HUES64 (cell line): Measurements from ENCODE around the gene TDRD9.
A peak's percentile ranks its signal among the peaks of the same experiment; 100 is the strongest.
"Not testable (repeated sequence)": the region's sequence is repeated elsewhere in the genome, so short reads cannot be mapped to it uniquely, and the experiment has no call there.

Source experiments
- H3K27ac ChIP-seq: 2 replicates; pipeline ENCODE4 v1.7.0; 2013; ENCODE audit warnings: low read depth, low read length, inconsistent platforms
- H3K27me3 ChIP-seq: 2 replicates; pipeline ENCODE4 v1.6.1; 2013; ENCODE audit warnings: mild to moderate bottlenecking, low read length; ENCODE audit not compliant: insufficient read depth
- H3K36me3 ChIP-seq: 2 replicates; pipeline ENCODE4 v1.6.1; 2013; ENCODE audit warnings: mild to moderate bottlenecking, low read length; ENCODE audit not compliant: insufficient read depth
- H3K4me1 ChIP-seq: 2 replicates; pipeline ENCODE4 v1.6.1; 2013; ENCODE audit warnings: mild to moderate bottlenecking, low read length, moderate library complexity; ENCODE audit not compliant: insufficient read depth
- H3K4me3 ChIP-seq: 2 replicates; pipeline ENCODE4 v1.5.1; 2013; ENCODE audit warnings: mild to moderate bottlenecking, low read length, moderate library complexity
- H3K9ac ChIP-seq: 2 replicates; pipeline ENCODE4 v1.6.1; 2013; ENCODE audit warnings: mild to moderate bottlenecking, low read depth, low read length
- H3K9me3 ChIP-seq: 2 replicates; pipeline ENCODE4 v1.6.1; 2013; ENCODE audit warnings: low read depth, low read length; ENCODE audit not compliant: insufficient read depth
- WGBS: fragments of 150-250, 120-280 bp; methylation state at CpG from one replicate; pipeline ENCODE4 v1.1.7; 2013; ENCODE audit warnings: missing lambda C conversion rate; 5-methylcytosine and 5-hydroxymethylcytosine counted together

TDRD9 gene

DNA sequence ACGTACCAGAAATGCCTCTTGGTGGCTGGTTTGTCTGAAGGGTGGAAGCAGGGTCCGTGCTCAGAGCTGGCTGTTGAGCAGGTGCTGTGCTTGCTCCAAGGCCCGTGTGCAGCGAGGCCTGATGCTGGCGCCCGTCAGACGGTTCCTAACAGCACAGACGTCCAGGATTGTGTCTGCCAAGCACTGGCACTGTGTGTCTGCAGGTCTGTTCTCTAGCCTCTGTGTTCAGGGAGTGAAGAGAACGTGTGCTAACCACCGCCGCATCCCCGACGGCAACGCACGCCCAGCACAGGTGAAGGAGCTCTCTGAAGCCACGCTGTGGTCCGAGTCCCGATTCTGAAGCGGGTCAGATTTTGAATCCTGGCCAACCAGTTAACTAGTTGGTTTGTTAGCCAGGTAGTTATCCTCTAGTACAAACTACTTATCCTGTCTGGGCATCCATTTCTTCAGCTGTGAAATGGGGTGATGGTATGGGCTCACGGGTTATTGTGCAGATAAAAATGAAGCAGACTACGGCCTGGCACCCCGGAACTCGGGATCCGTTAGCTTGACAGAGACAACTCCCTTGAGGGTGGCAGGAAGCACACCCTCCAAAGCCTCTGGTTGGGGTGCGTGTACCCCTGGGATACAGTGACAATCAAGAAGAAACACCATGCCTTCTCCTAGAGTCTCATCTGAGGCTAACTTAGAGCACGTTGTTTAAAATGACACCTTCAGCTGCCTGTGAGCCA is 18.6 kb upstream of the TDRD9 start:
- no peaks in the 10 kb centered on the region for H3K9me3 ChIP-seq
- H3K36me3 ChIP-seq: peaks cover 32% of the 10 kb centered on the region
- no peak overlapping the region for H3K27ac ChIP-seq
- H3K4me1 ChIP-seq: 0 out of 2 replicates have a peak, but pooled peaks cover 5% of the 10 kb centered on the region
- no peak overlapping the region for H3K9ac ChIP-seq
- WGBS: 90% methylated on average over 26 of the region's 26 CpGs
- peak overlapping the region; percentile 8 for H3K4me3 ChIP-seq
- no peaks in the 10 kb centered on the region for H3K27me3 ChIP-seq

DNA sequence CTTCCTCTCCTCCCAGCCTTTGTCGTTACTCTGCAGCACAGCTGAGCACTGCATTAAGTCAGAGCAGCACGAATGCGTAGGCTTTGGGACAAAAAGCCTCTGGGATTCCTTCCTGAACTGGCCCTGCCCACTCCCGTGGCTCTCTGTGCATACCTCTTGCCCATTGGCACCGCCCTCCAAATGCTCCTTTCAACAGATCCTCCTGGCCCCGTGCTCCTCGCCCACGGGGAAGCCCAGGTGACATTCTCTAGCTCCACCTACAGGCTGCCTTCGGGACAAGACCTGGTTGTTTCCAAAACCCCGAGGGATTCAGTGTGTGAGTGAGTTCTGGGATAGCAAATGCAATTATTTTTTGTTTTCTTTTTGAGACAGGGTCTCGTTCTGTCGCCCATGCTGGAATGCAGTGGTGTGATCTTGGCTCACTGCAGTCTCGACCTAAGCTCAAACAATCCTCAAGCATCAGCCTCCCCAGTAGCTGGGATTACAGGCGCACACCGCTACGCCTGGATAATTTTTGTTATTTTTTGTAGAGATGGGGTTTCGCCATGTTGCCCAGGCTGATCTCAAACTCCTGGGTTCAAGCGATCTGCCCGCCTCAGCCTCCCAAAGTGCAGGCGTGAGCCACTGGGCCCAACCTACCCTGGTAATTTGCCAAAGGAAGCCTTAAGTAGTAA is 17.9 kb upstream of the TDRD9 start:
- Histone ChIP-seq H3K36me3 (peaks cover 37% of the 10 kb centered on the region), H3K4me3 (peak overlapping the region; percentile 8), H3K9me3 (no peaks in the 10 kb centered on the region), H3K9ac (no peak overlapping the region), H3K27me3 (no peaks in the 10 kb centered on the region), H3K27ac (peak overlapping the region; percentile 23; the same call in 1 of the 2 replicates), H3K4me1 (0 out of 2 replicates have a peak, but pooled peaks cover 5% of the 10 kb centered on the region)
- WGBS: 31% methylated on average over 20 of the region's 20 CpGs

DNA sequence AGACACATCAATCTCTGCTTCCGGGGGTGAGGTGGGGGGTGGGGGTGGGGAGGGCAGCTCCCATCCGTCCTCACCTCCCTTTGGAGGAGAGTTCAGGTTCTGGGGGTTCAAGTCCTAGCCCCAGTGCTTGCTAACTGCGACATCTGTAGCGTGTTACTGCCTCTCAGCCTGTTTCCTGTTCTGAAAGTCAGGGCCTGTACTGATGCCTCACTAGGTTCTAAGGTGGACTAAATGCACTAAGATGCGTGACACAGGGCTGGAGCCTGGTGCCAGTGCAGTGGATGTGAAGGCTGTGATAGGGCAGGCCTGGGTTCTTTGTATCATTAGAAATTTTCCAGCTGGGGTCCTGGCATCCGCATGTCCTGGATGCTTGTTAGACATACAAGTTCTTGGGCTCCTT is 17.3 kb upstream of the TDRD9 start:
- Histone ChIP-seq H3K27me3 (no peaks in the 10 kb centered on the region), H3K27ac (no peak overlapping the region; the same call in 1 of the 2 replicates), H3K4me3 (no peak overlapping the region), H3K9ac (no peak overlapping the region), H3K36me3 (peaks cover 37% of the 10 kb centered on the region), H3K4me1 (0 out of 2 replicates have a peak, but pooled peaks cover 5% of the 10 kb centered on the region), H3K9me3 (no peaks in the 10 kb centered on the region)
- WGBS: 86% methylated on average over 6 of the region's 6 CpGs

DNA sequence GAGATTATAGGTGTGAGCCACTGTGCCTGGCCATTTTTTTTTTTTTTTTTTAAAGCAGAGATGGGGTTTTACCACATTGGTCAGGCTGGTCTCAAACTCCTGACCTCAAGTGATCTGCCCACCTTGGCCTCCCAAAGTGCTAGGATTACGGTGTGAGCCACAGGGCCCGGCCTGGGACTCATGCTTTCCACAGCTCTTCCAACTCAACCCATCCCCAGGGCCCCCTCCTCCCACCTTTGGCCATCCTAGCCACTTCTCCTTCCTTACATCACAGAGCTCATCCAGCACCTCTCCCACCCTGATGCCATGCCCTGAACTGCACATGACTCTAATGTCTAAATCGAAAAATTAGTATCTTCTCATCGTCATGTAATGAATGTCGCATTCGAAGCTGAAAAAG is 12.6 kb upstream of the TDRD9 start:
- WGBS: 98% methylated on average over 6 of the region's 6 CpGs
- Histone ChIP-seq H3K36me3 (peaks cover 50% of the 10 kb centered on the region), H3K9me3 (no peaks in the 10 kb centered on the region), H3K4me1 (no peaks in the 10 kb centered on the region), H3K9ac (no peak overlapping the region), H3K27me3 (no peaks in the 10 kb centered on the region), H3K27ac (no peak overlapping the region), H3K4me3 (no peak overlapping the region)

DNA sequence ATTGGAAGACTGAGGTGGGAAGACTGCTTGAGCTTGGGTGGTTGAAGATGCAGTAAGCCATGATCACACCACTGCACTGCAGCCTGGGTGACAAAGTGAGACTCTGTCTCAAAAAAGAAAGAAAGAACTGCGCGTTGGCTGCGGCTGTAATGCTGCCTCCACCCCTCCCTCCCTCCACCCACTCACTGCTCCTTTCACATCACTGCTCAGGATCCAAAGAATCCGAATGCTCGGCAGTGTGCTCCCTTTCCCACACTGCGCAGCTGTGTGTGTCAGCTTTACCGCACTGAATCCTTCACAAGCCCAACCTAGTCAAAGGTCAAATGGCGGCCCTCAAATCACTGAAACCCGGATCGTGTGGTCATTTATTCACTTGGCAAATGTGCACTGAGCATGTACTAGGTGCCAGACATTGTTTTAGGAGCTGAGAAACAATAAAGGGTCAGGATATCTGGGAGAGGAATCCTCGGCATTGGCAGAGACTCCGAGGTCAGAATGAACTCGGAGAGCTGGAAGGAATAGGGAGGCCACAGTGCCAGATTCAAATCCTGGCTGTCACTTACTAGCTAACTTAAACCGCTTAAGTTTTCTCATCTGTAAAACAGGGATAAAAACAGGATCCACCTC is 11.5 kb upstream of the TDRD9 start:
- no peaks in the 10 kb centered on the region for H3K4me1 ChIP-seq
- no peak overlapping the region for H3K27ac ChIP-seq
- peaks cover 45% of the 10 kb centered on the region for H3K36me3 ChIP-seq
- H3K4me3 ChIP-seq: no peak overlapping the region
- no peaks in the 10 kb centered on the region for H3K27me3 ChIP-seq
- WGBS: 95% methylated on average over 14 of the region's 14 CpGs
- no peaks in the 10 kb centered on the region for H3K9me3 ChIP-seq
- H3K9ac ChIP-seq: no peak overlapping the region

DNA sequence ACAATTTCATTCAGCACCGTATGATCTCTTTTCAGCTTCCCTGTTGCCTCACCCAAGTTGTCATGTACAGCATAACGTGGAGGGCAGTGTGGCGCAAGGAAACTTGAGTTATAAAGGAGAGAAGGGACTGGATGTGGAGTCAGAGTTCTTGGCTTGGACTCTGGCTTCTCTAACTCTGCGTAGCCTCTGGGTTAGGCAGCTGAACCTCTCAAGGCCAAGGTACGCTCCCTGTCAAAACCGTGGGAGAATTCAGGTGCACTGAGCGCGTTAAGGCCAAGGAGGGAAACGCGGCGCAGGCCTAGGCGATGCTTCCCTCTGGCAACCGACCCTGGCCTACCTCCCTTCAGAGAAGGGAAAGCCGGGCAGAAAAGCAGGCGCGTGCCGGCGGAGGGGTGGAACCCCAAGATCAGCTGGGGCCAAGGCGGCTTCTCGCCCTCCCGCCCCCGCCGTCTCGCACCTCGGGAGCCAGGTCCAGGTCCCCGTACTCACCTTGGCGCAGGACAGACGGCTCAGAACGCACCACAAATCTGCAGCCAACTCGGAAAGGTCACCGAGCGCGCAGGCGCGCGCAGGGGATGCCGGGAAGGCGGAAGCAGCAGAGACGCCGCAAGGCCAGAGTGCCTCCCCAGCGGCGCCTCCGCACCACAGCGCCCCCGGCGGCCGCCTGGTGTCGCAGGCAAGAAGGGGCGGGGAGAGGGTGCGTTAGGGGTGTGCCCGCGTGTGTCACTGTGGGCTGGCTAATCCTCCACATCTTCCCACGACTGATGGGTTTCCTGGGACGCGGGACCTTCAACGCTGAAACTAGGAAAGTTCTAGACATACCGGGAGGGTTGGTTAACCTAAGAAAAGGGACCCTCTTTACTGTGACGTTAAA is 7.0 kb upstream of the TDRD9 start:
- H3K9ac ChIP-seq: peak overlapping the region; percentile 85
- no peaks in the 10 kb centered on the region for H3K27me3 ChIP-seq
- H3K36me3 ChIP-seq: peaks cover 13% of the 10 kb centered on the region
- H3K27ac ChIP-seq: peak overlapping the region; percentile 51
- no peaks in the 10 kb centered on the region for H3K9me3 ChIP-seq
- H3K4me3 ChIP-seq: peak overlapping the region; percentile 94
- WGBS: 1% methylated on average over 58 of the region's 58 CpGs
- no peaks in the 10 kb centered on the region; the same call in 1 of the 2 replicates for H3K4me1 ChIP-seq

DNA sequence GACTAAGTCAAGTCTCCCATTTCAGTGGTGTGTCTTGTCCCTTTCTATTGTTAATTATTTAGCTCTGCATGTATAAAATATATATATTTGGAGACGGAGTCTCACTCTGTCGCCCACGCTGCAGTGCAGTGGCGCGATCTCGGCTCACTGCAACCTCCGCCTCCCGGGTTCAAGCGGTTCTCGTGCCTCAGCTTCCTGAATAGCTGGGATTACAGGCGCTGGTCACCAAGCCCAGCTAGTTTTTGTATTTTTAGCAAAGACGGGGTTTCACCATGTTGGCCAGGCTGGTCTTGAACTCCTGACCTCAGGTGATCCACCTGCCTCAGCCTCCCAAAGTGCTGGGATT is 6.4 kb upstream of the TDRD9 start:
- Histone ChIP-seq H3K36me3 (peaks cover 12% of the 10 kb centered on the region), H3K4me3 (peak overlapping the region; percentile 94)
- H3K27ac ChIP-seq, H3K27me3 ChIP-seq, H3K9ac ChIP-seq, H3K9me3 ChIP-seq, H3K4me1 ChIP-seq: not testable (repeated sequence)
- 91% methylated on average over 12 of the region's 12 CpGs for WGBS

DNA sequence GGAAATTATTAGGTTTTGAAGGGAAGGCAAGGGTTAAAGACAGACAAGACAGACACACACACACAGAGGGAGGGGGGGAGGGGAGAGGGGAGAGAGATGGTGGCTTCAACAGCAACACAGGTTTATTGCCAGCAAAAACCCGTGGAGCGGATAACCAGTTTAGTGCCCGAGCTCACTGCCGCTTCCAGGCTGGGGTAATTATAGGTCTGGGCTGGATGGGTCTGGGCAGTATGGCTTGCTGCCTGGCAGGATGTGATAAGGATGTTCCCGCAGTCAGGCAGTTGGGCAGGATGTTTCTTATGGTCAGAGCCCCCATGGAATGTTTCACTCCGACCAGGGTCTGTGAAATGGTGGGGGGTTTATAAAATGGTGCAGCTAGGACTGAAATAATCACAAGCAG is 4.4 kb upstream of the TDRD9 start:
- H3K27me3 ChIP-seq: no peaks in the 10 kb centered on the region
- WGBS: 76% methylated on average over 6 of the region's 6 CpGs
- H3K4me3 ChIP-seq: no peak overlapping the region
- H3K4me1 ChIP-seq: no peaks in the 10 kb centered on the region; the same call in 1 of the 2 replicates
- H3K9ac ChIP-seq: no peak overlapping the region
- H3K36me3 ChIP-seq: no peaks in the 10 kb centered on the region
- no peak overlapping the region for H3K27ac ChIP-seq
- H3K9me3 ChIP-seq: no peaks in the 10 kb centered on the region

DNA sequence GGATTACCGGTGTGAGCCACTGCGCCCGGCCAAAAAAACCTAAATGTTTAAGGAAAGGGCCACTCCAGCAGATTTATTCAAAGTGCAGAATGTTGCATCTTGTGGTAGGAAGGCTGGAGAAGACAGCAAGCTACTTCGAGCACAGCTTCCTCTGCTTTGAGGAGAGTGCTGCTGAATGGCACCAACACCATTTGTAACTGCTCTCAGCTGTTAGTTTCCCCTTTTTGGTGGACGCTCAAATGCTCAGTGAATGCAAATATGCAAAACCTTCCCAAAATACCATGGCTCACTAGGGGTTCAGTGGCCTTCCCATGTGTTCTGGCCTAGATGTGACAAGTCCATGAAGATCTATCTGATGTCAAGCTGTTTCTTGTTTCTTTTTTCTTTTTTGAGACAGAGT is 2.9 kb upstream of the TDRD9 start:
- Histone ChIP-seq H3K9me3 (no peaks in the 10 kb centered on the region), H3K9ac (no peak overlapping the region), H3K4me1 (no peaks in the 10 kb centered on the region; the same call in 1 of the 2 replicates), H3K27me3 (no peaks in the 10 kb centered on the region), H3K27ac (no peak overlapping the region), H3K4me3 (no peak overlapping the region), H3K36me3 (no peaks in the 10 kb centered on the region)
- WGBS: 90% methylated on average over 5 of the region's 5 CpGs

DNA sequence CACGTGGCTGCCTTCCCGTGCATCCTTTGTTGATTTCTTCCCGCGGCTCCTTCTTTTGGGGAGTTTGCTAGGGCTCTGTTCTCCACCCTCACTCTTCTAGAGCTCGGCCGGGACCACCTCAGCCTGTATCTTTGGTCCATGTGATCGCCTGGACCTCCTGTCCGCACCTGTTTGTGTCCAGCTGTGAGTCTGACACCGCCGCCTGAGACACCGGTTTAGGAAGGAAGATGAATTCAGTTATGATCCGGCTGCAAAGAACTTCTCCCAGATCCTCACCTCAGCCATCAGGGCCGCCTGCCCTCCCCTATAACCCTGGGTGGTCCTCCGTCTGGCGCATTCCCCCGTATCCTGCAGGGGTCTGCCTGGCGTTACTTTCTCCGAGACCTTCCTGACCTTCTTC is 690 bp upstream of the TDRD9 start:
- H3K27ac ChIP-seq: no peak overlapping the region
- 90% methylated on average over 18 of the region's 18 CpGs for WGBS
- no peaks in the 10 kb centered on the region for H3K27me3 ChIP-seq
- no peaks in the 10 kb centered on the region for H3K36me3 ChIP-seq
- H3K4me3 ChIP-seq: no peak overlapping the region
- no peak overlapping the region for H3K9ac ChIP-seq
- no peaks in the 10 kb centered on the region; the same call in 1 of the 2 replicates for H3K4me1 ChIP-seq
- no peaks in the 10 kb centered on the region for H3K9me3 ChIP-seq
